Dedifferentiated amniotic fluid mesenchymal stem cell (primary cell): ENCODE results near the gene ARHGAP6.
"Not testable (repeated sequence)": the region's sequence is repeated elsewhere in the genome, so short reads cannot be mapped to it uniquely, and the experiment has no call there.

Experiments used
- DNase-seq: peaks from one replicate; pipeline ENCODE4 v3.0.0-alpha.2; 2016; ENCODE audit errors: extremely low spot score

Gene ARHGAP6

DNA sequence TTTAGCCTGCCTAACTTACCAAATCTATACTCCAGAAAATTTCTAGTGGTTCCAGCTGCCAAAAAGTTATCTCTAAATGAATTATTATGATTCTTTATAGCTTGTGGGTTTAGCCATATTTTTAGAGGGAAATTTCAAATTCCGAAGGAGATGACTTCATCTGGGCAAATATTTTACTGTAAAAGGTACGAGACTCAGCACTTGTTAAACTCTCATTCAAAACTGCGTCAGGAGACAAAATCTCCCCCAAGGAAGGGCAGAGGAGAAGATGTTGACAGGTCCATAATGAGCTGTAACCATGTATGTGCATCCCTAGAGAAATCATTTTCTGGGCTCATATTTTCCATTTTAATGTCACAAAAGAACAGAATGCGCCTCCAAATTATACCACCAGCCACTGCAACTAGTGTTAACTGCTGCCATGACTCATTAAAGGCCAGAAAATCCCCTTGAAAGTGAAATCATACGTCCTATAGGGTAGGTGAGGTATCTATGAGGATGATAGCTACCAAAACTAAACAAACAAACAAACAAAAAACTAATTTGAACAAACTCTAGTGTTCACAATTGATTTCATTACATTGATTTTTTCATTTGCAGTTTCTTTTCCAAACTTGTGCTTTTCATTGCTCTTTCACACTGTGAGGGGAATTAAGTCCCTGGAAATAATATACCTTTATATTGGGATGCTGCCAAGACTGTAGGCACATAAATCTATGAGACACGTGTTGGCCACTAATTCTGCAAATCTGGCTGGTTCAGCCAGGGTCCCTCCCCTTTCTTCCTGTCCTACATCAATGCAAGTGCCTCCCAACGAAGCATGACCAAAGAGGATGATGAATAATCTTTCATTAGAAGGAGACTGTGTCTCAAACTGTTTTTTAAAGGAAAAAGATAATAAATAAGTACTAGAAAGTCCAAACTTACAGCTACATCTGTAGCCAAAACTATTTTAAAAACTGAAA is 85.8 kb downstream of the ARHGAP6 start:
- DNase-seq = no peak

DNA sequence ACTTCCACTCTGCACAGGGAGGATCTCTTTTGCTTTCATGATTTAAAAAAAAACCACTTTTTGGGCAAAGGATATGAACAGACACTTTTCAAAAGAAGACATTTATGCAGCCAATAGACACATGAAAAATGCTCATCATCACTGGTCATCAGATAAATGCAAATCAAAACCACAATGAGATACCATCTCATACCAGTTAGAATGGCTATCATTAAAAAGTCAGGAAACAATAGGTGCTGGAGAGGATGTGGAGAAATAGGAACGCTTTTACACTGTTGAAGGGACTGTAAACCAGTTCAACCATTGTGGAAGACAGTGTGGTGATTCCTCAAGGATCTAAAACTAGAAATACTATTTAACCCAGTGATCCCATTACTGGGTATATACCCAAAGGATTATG is 87.4 kb downstream of the ARHGAP6 start:
- DNase-seq = not testable (repeated sequence)

DNA sequence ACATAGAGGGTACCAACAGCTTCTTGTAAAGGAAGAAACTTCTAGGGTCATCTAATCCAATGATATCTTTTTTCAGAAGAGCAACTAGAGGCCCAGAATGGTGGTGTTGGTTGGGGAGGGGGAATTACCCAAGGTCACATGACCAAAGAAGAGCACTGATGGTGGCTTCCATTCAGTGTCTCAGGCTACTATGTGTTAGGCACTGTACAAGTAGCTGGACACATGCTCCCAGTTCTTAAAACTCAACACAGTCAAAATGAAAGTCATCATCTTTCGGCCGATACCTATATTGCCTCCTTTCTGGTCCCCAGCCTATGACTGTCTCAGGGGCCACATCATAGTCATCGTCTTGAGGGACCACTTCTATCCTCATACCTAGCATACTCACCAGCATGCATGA is 88.1 kb downstream of the ARHGAP6 start:
- DNase-seq = no peak

DNA sequence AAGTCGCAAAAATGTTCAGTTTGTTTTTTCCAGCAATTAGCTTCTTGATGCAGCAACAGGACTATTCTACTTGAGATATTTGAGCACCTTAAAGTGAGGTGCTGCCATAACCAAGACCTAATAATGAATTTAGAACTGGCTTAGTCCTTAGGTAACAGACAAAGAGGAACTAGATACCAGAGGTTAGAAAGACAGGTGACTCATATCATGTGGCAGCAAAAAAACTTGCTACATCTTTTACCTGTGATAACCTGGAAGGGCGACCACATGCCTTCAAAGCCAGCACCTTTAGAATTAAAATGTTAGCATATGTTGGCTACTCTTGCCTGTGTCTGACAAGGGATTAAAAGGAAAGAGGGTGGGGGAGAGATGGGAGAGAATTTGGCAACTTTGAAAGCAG is 90.4 kb downstream of the ARHGAP6 start:
- no peak for DNase-seq

DNA sequence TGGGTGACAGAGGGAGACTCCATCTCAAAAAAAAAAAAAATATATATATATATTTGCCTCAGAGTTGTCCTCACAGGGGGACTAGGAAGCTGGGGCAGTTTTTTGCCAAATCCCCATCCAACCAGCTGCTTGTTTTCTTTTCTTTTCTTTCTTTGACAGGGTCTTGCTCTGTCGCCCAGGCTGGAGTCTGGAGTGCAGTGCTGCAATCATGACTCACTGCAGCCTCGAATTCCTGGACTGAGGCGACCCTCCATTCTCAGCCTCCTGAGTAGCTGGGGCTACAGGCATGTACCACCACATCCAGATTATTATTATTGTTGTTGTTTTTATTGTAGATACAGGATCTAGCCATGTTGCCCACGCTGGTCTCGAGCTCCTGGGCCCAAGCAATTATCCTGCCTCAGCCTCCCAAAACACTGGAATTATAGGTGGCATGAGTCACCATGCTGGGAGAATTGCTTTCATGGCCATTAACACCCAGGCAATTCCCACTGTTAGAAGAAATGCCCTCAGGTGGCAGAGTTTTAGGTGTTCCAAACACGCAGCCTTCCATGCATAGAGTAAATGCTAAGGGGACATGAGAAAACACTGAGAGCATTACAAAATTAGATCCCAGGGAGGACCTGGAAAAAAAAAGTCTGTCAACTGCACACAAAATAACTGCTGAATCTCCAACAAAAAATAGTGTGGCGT is 98.0 kb downstream of the ARHGAP6 start:
- no peak for DNase-seq

DNA sequence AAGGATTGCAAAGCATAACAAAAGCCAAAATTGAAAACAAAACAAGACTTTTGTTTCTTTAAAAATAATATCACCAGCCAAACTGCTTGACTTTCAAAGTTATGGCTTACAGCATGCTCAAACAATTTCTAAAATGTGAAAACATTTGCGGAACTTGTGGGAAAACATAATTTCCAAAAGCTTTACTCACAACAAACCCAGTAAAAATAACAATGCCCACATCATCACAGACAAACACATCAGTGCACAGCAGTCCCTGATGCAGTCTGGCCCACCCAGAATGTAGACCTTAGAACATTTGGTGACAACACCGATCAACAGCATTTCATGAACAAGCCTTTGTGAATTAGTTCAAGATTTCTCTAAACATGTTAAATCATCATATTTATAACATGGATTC is 98.9 kb downstream of the ARHGAP6 start:
- no peak for DNase-seq

DNA sequence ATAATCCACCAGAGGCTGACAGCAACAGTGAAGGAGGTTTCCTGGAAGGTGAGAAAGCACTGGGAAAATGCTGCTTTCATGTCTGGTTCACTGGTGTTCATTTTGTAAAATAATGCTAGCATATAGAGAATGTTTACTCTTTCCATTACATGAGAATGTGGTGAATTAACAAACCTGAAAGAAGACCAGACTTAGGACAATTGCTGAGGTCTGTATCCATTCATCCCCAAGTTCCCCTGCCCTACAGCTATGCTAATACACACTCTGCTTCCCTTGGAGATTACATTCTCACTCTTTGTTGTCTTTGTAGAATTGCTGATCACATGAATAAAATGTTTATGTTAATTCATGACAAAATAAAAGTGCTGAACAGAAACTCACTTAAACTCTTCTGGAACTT is 99.5 kb downstream of the ARHGAP6 start:
- DNase-seq = no peak

DNA sequence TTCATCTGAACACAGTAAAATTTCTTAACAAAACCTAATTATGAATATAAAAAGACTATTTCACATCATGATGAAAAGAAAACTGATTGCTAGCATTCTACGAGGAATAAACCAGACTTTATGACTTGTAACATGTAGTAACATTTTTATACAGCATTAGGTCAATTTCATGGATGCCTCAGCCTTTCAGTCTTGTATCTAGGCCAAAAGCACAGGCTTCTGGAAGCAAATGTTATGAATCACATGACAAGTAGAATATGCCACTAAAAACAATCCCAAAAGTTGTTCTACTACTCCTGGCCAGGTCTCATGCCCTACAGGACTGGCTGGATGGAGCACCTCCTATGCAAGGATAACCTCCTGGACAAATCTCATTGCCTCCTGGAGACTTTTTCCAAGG is 101.2 kb downstream of the ARHGAP6 start:
- DNase-seq = no peak

DNA sequence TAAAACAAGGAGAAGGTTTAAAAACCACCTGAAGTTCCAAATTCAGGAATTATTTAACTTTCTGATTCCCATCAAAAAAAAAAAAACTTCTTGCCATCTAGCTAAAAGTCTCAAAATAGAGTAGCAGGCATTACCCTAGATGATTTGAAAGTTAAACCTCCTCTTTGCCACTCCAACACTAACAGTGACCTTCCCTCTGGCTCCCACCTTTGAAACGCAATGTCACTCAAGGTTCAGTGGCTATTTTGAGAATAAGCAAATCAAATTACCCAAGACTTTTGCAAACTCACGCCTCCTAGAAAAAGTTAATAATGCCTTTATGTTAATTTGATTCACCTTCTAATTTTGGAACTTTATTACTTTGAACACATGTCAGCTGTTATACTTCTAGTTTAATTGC is 103.2 kb downstream of the ARHGAP6 start:
- no peak for DNase-seq

DNA sequence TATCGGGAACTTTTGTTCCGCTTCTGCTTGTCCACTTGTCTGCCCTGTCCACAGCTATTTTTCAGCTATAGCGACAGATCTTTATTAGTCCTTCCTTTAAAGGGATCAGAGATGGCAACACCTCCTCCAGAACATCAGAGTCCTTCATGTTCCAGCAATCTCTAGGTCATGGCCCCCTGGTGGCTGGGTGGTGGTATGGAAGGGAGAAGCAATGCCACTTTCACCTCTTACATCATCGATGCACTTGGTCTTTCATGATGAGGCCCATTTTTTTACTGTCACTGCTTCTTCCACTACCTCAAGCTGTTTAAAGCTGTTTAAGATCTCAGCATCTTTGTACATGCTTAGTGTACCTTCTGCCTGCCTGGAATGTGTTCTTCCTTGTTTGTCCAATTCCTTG is 106.7 kb downstream of the ARHGAP6 start:
- DNase-seq = no peak

DNA sequence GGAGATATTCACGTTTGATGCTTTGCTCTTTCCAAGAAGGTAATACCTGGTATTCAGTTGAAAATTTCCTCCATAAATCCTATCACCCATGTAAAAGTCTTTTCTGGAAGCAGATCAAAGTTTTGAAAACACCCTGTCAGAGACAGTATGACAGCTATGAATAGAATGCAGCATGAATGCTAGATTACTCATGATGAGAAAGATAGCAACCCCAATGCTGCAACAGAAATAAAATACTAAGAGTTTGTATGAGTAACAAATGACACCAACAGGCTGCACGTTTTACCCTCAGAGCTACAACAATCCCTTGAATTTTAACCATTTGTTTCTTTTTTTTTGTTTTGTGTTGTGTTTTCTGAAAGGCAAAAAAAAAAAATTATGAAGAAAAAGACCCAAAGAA is 108.6 kb downstream of the ARHGAP6 start:
- DNase-seq = peak; percentile 16

DNA sequence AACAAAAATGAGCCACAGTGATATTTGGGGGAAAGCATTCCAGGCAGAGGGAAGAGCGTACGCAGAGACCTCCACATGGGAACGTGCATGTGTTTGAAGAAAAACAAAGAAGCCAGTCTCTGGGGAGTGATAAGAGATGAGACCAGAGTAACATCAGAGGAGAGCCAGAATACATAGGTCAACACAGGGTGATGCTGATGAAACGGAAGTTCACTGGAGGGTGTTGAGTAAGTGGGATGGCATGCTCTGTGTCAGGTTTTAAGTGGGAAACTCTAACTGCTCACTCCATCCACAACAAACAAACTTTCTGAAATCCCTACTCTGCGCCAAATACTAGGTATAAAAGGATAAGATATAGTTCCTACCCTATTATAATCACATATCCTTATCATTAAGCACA is 110.0 kb downstream of the ARHGAP6 start:
- DNase-seq = no peak

DNA sequence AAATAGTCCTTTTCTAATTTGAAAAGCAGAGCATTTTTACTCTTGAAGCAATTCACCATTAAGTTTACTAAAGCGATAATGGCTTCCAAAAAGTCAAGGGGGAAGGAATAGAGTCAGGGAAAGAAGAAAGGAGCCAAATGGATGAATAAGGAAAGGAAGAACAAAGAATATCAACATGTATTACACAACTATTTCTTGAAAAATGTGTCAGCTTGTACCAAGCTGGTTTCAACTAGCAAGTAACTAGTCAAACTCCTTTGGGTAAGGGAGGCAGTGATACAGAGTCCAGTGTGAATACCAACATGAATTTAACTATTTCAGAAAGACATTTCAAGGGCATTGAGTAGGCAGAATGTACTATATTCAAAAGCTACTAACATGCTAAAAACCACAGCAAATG is 112.1 kb downstream of the ARHGAP6 start:
- DNase-seq = no peak

DNA sequence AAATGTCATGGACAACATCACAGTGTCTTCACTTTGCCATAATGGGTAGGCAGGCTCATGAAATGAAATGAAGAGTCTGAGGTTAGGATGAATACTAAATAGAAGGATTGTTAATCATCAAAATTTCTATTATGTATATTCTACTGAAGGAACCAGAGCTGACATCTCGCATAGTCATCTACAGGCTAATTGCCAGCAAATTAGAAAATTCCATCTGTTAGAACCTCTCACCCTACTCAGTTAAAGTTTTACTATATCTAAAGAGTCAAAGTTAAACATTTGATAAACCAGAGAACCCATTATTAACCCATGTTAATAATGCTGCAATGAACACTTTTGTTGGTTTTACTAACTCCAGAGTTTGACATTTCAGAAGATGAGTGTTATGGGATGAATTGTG is 114.6 kb downstream of the ARHGAP6 start:
- DNase-seq = no peak

DNA sequence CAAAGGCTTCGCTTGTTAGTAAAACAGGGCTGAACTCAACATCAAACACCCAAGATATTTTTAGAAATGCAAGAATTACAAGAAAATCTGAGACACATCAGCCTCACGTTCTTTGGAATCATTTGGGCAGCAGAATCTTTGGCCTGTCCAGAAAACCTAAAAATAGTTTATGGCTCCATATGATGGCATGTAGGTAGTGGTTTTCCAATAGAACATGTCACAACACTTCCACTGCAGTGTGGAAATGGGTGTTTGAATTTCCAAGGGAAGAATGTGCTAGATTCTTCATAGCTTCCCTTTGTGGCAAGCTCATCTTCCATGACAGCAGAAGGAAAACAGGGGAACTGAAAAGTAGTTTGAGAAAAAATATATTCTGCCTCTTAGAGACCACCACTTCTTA is 118.8 kb downstream of the ARHGAP6 start:
- DNase-seq = no peak

DNA sequence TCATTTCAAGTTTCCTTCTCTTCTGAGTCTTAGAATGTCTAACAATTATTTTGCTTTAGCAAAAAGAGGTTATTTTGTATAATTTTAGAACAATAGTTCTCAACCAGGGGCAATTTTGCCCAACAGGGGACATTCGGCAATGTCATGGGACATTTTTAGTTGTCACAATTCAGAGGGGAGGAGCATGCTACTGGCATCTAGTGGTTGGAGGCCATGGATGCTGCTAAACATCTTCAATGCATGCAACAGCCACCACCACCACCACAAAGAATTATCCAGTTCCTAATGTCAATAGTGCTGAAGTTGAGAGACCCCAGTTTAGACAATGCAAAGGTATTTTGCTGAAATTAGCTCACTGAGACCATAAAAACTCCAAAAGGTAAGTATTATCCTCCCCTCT is 122.5 kb downstream of the ARHGAP6 start:
- DNase-seq = no peak

DNA sequence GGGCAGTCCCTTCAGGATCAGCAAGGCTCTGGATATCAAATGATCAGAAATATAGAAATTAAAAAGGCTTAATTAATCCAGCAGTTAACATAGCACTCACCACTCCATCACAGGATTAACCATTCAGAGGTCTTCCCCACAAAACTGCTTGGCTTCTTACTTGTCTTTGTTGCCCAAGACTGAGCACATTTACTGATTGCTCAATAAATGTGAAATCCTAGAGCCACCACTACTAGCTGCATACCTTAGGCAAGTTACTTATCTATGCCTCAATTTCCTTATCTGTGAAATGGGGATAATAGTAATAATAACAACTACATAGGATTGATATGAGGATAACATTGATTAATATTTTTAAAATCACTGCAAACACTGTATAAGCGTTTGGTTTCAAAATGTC is 124.2 kb downstream of the ARHGAP6 start:
- DNase-seq = no peak

DNA sequence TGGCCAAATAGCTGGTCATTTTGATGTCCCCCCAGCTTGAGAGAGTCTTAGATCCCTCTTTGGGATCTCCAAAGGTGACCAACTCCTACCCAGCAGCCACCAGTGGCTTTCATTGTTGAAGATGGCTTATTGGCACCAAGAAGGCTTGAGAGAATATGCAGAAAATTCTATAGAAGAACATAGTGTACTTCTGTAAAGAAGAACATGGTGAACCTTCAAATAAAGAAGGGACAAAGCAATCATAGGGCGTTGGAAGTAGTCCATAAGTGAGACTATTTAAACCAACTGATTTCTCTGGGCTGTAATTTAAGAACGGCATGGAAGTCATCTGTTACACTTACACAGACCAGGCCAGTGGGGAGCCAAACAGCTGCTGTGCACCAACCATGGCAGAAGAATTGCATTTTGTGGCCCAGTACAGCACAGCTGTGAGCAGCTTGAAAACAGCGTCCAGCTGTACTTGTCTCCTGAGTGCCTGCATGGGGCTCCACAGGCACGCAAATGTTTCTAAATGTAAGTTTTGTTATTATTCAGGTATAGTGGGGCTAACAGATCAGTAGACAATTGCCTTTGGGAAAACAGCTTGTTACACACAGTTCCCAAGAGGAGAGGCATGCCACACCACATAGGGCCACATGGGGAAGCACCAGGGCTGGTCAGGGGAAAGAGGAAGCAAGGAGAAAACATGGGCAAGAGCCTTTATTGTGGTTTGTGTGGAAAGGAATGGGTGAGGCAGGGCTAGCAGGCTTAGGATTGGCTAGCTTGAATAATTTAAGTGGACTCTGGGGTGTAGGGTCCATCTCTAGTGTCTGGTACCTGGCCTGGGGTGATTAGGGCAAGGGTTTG is 125.0 kb downstream of the ARHGAP6 start:
- no peak for DNase-seq

DNA sequence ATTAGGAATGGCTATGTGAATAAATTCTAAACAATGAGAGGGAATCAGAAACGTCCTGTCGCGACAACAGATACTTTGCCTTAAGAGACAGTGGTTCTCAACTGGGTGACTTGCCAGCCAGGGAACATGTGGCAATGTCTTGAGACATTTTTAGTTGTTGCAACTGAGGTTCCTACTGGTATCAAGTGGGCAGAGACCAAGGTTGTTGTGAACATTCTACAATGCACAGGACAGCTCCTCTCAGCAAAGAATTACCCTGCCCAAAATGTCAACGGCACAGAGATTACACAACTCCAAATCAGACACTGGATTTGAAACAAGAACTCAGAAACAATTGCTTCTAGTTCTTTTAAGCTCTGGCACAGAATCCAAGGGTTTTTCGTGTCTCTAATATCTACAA is 128.6 kb downstream of the ARHGAP6 start:
- DNase-seq = no peak

DNA sequence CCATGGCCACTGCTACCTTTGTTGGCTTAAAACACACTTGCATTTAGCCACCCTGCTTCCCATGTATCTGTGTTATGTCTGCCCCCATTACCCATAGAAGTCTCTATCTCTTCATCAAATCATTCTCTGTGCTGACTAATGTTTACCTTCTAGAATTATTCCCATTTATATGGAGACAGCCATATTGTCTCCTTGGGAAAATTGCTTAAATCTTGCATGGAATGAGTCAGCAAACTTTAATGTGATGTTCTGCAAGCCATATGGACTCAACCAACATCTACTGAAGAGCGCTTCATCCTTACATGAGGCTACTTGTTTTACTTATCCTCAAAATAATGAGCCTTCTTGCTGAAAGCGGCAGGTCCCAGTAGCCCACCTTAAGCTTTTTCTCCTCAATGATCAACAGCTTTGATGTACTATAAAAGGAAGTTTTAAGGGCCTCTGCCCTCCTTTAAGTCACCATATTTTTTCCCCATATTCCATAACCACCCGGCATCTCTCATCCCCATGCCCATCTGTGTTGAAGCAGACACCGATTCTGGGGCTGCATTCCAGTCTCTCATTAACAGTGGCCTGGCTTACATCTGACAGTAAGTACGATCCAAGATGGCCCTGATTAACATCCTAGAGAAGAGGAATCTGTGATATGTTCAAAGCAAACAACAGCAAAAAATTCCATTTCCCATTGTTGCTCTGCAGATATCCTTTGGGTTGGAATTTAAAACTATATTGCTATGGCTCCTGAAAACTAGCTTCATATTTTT is 130.4 kb downstream of the ARHGAP6 start:
- no peak for DNase-seq

DNA sequence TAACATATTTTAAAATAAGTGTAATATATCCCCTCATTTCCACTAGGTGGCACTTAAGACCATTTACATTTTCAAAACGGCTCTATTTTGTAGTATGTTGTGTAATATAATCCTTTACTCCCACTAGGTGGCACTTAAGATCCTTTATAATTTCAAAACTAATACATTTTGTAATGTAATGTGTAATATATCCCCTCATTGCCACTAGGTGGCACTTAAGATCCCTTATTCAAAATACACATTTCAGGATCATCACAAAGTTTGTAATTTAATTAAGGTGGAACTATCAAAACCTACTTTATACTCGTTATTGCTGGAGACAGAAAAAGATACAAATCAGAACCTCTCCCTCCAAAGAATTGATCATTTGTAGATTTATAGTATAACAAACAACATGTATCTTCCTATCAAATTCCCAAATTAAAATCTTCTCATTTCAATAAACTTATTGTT is 132.5 kb downstream of the ARHGAP6 start:
- peak; percentile 88 for DNase-seq
